Mesodermal cell (in vitro differentiated cells): ENCODE data around the gene OBI1.

Source experiments
- H3K27ac ChIP-seq: 2 replicates; pipeline ENCODE4 v1.7.0; 2013; ENCODE audit warnings: mild to moderate bottlenecking, low read depth, low read length, moderate library complexity; ENCODE audit not compliant: severe bottlenecking
- H3K36me3 ChIP-seq: 2 replicates; pipeline ENCODE4 v1.7.1; 2013; ENCODE audit warnings: mild to moderate bottlenecking, low read length, moderate library complexity; ENCODE audit not compliant: control insufficient read depth, insufficient read depth
- H3K4me1 ChIP-seq: one replicate; pipeline ENCODE4 v1.7.1; 2013; ENCODE audit warnings: mild to moderate bottlenecking, low read length; ENCODE audit not compliant: insufficient read depth, control insufficient read depth, poor library complexity, severe bottlenecking
- H3K4me3 ChIP-seq: 2 replicates; pipeline ENCODE4 v1.7.0; 2013; ENCODE audit warnings: low read length, control low read depth, mild to moderate bottlenecking; ENCODE audit not compliant: insufficient read depth, poor library complexity, severe bottlenecking; ENCODE audit errors: extremely low read depth
- H3K9me3 ChIP-seq: 2 replicates; pipeline ENCODE4 v1.7.1; 2013; ENCODE audit warnings: mild to moderate bottlenecking, low read length, moderate library complexity; ENCODE audit not compliant: control insufficient read depth
- WGBS, 2 experiments: methylation state at CpG; one replicate each; pipeline ENCODE4 v1.1.5; 2013; ENCODE audit warnings: missing lambda C conversion rate in 2 of 2; ENCODE audit not compliant: insufficient coverage in 2 of 2; 5-methylcytosine and 5-hydroxymethylcytosine counted together

OBI1 gene

GRCh38 chr13:78602561-78603239 is 56.3 kb downstream of the OBI1 start:
- Histone ChIP-seq H3K4me3 (peak overlapping the region; percentile 37), H3K27ac (no peak overlapping the region), H3K9me3 (no peaks in the 10 kb centered on the region), H3K36me3 (no peaks in the 10 kb centered on the region), H3K4me1 (no peaks in the 10 kb centered on the region)
- 0% methylated on average over 35 of the region's 51 CpGs for WGBS, 2 experiments

DNA sequence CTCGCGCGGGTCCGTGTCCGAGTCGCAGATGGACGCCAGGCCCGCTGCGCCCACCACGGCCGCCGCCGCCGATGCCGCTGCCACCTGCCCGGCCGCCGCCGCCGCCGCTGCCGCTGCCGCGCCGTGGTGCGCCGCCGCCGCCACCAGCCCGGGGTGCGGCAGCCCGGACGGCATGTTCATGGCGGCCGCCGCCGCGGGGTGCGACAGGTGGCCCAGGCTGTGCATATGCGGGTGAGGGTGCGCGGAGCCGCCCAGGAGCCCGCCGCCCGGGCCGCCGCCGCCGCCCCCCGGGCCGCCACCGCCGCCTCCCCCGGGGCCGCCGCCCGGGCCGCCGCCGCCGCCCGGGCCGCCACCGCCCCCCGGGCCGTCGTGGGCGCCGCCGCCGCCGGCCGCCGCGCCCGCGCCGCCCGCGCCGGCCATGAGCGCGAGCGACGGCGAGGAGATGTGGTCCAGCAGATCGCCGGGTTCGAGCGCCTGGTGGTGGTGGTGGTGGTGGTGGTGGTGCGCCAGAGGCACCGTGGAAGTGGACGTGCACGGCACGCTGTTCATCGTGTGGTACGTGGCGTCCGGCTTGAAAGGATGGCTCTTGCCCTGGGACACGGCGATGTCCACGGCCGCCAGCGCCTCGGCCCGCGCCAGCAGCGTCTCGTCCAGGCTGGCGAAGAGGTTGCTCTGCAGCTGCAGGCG is 56.9 kb downstream of the OBI1 start:
- peaks cover 3% of the 10 kb centered on the region for H3K4me1 ChIP-seq
- 0 to 1% methylated on average over 36 to 52 of the region's 112 CpGs for WGBS, 2 experiments
- no peak overlapping the region for H3K27ac ChIP-seq
- no peaks in the 10 kb centered on the region for H3K36me3 ChIP-seq
- H3K9me3 ChIP-seq = no peaks in the 10 kb centered on the region
- no peak overlapping the region for H3K4me3 ChIP-seq

DNA sequence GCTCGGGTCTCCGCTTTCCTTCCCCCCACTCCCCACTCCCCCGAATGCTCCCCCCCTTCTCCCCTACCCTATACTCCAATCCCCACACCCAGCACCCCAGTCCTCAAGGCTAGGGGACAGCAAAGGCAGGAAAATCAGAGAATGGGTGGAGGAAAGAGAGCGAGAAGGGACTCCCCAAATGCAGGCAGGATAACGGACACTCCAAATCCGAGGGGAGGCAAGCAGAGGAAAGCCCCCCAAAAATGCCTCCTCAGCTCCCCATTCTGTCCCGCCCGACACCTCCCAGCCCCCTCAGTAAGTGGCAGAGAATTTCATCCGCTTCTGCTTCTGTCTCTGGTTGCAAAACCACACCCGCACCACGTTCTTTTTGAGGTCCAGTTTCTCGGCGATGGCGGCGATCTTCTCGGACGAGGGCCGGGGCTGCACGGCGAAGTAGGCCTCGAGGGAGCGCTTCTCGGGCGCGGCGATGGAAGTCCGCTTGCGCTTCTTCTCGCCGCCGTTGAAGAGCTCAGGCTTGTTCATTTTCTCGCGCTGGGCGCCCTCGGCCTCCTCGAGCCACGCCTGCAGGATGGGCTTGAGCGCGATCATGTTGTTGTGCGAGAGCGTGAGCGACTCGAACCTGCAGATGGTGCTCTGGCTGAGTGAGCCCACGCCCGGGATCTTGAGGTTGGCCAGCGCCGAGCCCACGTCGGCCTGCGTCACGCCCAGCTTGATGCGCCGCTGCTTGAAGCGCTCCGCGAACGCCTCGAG is 57.7 kb downstream of the OBI1 start:
- 1% methylated on average over 52 of the region's 58 CpGs for WGBS, 2 experiments
- Histone ChIP-seq H3K36me3 (no peaks in the 10 kb centered on the region), H3K4me1 (peaks cover 7% of the 10 kb centered on the region), H3K4me3 (no peak overlapping the region), H3K9me3 (no peaks in the 10 kb centered on the region), H3K27ac (no peak overlapping the region)

DNA sequence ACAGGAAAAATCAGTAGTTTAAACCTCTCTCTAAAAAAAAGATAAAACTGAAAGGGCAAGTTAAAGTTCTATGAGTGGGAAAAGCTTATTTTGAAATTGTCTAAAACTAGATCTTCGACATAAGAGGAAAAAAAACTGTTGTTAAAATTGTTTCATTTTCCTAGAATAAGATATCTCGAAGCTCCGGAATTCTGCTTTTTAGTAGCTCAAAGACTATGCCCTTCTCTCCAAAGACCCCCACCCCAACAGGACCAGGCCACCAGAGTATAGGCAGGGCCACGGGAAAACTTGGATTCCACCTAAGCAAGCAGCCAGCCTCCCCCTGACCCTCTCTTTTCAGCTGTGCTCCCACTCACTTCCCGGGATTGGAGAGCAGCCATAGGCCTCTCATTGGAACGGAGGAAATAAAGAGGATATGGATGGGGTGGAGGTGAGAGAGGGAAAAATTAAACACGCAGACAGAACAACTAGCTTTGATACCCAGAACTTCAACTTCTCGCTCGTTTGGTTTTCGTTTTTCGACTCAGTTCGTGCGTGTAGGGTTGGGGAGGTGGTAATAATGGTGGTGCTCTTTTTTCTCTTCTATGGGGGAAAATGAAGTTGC is 58.6 kb downstream of the OBI1 start:
- WGBS, 2 experiments = 0 to 5% methylated on average over 4 to 5 of the region's 13 CpGs
- H3K9me3 ChIP-seq = no peaks in the 10 kb centered on the region
- no peak overlapping the region for H3K4me3 ChIP-seq

DNA sequence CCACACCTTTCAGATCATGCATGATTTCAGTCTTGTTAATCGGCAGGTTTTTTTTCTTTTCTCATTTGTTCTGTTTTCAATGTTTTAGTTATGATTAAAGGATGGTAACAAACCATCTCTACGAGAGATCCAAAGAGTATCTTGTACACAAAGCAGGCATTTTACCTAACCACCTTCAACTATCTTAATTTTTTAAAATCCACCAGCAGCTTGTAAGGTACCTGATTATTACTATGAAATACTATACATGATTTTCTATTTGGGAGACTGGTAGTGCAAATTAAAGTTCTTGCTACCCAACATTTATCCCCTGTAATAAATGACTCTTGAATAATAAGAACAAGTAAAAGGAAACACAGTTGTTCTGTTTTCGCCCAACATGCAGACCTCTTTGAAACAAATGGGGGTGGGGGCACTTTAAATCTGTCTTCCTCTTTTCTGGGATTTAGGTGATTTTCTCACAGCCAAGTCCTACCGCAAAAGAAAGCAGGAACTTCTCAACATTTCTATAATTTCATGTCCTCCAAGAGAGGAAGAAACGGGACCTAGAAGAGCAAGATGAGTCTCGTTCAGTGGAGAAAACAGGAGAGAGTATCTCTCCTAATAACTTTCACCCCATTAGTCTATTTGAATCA is 59.2 kb downstream of the OBI1 start:
- 20% methylated on average over 1 of the region's 6 CpGs; no CpG with 5 or more reads in 1 of the 2 experiments for WGBS, 2 experiments
- Histone ChIP-seq H3K9me3 (no peaks in the 10 kb centered on the region), H3K4me3 (no peak overlapping the region)

More for the DNA sequence above, 58.6 kb downstream of the OBI1 start:
- peaks cover 7% of the 10 kb centered on the region for H3K4me1 ChIP-seq
- no peaks in the 10 kb centered on the region for H3K36me3 ChIP-seq
- no peak overlapping the region for H3K27ac ChIP-seq

DNA sequence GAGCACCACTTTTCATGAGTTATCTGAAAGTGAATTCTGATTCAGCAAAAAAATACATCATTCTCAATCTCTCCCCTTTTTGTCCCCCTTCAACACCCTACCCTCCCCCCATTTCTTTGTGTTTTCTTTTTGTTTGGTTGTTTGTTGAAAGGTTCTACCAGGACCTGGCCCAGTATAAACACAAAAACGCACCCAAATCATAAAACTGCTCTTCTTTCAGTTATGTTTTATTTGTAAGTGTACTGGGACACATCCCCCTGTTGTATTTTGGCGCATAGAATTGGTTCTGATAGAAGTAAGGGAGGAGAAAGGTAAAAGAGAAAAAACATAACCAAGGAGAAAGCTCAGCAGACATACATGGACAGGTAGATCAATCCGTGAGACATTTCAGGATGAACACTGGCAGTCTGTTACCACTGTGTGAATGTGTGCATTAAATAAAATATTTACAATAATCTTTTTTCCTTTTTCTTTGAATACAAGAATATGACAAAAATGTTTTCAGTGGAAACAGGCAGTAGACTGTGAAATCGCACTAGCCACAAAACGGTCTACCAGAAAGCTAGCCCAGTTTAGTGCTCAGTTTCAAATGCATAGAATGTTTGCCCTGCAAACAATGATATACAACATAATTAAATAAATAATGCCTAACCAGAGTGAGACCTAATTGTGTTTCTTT is 59.9 kb downstream of the OBI1 start:
- peaks cover 7% of the 10 kb centered on the region for H3K4me1 ChIP-seq
- no peak overlapping the region for H3K27ac ChIP-seq
- no peaks in the 10 kb centered on the region for H3K9me3 ChIP-seq
- H3K36me3 ChIP-seq = no peaks in the 10 kb centered on the region
- 11% methylated on average over 3 of the region's 5 CpGs; no CpG with 5 or more reads in 1 of the 2 experiments for WGBS, 2 experiments
- no peak overlapping the region for H3K4me3 ChIP-seq

More for the DNA sequence above, 59.2 kb downstream of the OBI1 start:
- no peak overlapping the region for H3K27ac ChIP-seq
- peaks cover 7% of the 10 kb centered on the region for H3K4me1 ChIP-seq
- H3K36me3 ChIP-seq = no peaks in the 10 kb centered on the region

GRCh38 chr13:78598116-78598781 is 60.7 kb downstream of the OBI1 start:
- H3K27ac ChIP-seq = no peak overlapping the region
- no peak overlapping the region for H3K4me3 ChIP-seq
- no peaks in the 10 kb centered on the region for H3K9me3 ChIP-seq
- H3K36me3 ChIP-seq = no peaks in the 10 kb centered on the region
- no CpG with 5 or more reads among the region's 3 CpGs for WGBS, 2 experiments
- peaks cover 7% of the 10 kb centered on the region for H3K4me1 ChIP-seq

- 0 to 7% methylated on average over 6 to 7 of the region's 7 CpGs for WGBS, 2 experiments
- Histone ChIP-seq H3K36me3 (no peaks in the 10 kb centered on the region), H3K27ac (no peak overlapping the region), H3K4me3 (no peak overlapping the region), H3K9me3 (no peaks in the 10 kb centered on the region), H3K4me1 (peaks cover 7% of the 10 kb centered on the region)
Observed at GRCh38 chr13:78597602-78597932, 61.4 kb downstream of the OBI1 start.

DNA sequence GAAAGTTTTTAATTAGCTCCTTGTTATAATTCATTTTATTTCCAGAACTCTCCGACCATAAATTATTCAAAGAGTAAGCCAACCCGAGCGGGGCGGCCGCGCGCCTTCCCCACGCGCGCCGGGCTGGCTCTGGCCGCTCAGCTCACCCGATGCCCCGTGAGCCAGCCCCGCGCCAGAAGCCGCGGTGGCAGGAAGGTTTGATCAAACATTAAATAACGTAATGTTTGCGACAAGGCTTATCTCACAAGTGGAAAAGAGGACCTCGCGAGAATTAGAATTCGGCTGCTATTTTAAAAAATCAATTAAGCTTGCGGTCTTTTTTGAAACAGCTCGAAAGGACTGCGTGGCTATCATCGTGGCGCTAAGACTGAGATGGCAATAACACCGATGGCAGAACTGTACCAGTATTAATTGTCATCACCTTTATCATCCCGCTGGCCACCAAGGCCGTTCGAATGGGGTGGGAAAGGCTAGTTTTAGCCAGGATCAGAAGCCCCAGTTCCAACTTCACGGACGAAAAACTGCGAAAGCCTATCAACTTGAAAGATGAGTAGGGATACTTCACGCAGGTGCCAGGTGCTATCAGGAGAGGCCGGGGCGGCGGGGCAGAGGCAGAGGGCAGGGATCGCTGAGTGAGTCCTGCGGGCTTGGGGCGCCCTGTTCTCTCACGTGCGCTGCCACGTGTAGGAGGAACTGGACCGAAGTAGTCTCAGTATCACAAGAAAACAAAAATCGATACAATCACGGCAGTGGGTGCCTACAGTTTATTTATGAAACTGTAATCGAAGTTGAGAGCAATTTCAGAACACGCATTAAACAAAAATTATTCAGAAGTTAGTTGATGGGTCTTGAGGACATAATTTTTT is 62.0 kb downstream of the OBI1 start:
- Histone ChIP-seq H3K27ac (no peak overlapping the region), H3K4me1 (peaks cover 7% of the 10 kb centered on the region), H3K4me3 (peak overlapping the region; percentile 29), H3K36me3 (no peaks in the 10 kb centered on the region), H3K9me3 (no peaks in the 10 kb centered on the region)
- WGBS, 2 experiments = 1 to 2% methylated on average over 24 to 42 of the region's 50 CpGs
